IMR-90 (cell line): ENCODE measurements around the gene SMYD1. TPM values are rescaled to one million over a fixed set of nuclear protein-coding genes. Genes with fewer than 3 reads are reported as not detected.

Experiments
- MXI1 ChIP-seq: IDR thresholded peaks from 2 replicates; pipeline ENCODE4 v1.6.1; 2012; ENCODE audit warnings: low read depth, mild to moderate bottlenecking, low read length, moderate library complexity, borderline replicate concordance
- microRNA-seq, 2 experiments: library from miRNA; stranded (forward) in 1 of 2; unstranded in 1 of 2; fragments of 10-50 nt in 1 of 2; fragments of <30 nt in 1 of 2; gene quantifications in 1 of 2; microRNA quantifications in 1 of 2; one replicate each; pipeline versions ENCODE3 to v1.1.0; 2013 to 2020; ENCODE audit not compliant: insufficient read depth in 1 of 2, insufficient read length in 1 of 2, unreplicated experiment in 1 of 2
- polyA plus RNA-seq, 3 experiments: library from polyadenylated mRNA; depleted of rRNA; stranded (reverse); fragments of >200 nt; gene quantifications; 2 replicates each; pipeline ENCODE4 v1.2.3, GENCODE V29; 2012; ENCODE audit warnings: low replicate concordance in 1 of 3
- small RNA-seq, 5 experiments: library from RNA; depleted of rRNA; stranded (forward); fragments of <200 nt; gene quantifications; one replicate each; pipeline ENCODE3, GENCODE V24; 2012
- total RNA-seq: library from RNA; depleted of rRNA; stranded (reverse); fragments of >200 nt; gene quantifications from 2 replicates; pipeline ENCODE4 v1.2.3, GENCODE V29; 2012; rRNA removed

The SMYD1 gene
- total and polyA plus RNA-seq, 2 of the 4 experiments (the other 2 are of a cell fraction): not detected

DNA sequence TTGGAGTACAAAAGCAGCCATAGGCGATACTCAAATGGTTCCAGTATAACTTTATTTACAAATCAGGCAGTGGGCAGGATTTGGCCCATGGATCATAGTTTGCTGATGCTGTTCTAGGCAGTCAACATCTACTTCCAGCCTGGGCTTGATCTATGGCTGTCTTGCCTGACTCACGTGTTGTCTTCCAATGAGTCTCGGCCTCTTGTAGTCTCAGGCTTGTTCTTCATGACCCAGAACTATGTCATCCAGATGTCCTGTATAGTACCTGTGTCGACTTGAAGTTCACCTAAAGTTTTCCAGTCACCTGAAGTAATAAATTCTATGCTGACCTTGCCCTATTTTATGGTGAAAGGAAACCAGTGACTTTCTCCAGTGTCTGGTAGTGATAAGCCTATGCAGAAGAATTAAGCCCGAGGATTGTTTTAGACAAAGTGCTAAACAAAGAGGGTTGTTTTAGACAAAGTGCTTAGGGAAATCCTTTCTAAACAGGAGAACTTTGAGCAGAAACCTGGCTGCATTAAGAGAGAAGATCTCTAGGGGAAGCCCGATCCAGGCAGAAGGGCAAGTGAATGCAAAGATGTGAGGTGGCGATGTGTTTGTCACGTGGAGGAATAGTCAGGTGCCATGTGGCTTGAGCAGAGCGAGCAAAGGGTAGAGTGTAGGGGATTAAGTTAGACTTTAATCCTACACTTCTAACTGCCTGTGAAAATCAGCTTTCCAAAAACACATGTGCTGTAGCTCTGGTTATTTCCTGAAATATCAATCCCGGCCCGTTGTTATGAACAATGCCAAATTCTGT, 94.0 kb downstream of the SMYD1 start (continued):
- TF ChIP-seq MXI1: no peak

Small RNA genes within 50 kb of the gene (microRNA-seq; reads per million reads assigned to microRNA genes)
- 0 reads per million in 2 experiments for gene MIR4780

Small RNA genes within 50 kb of the gene (small RNA-seq; reads per million reads assigned to genes)
- gene MIR4780: 0 reads per million in 5 experiments

Other genes with a start within 250 kb of the SMYD1 start
- 0.90 and 1.1 TPM in 2 replicates for gene RGPD2, start 242.0 kb upstream of the SMYD1 start, total RNA-seq
- gene RGPD2, start 242.0 kb upstream of the SMYD1 start, polyA plus RNA-seq (2012; rRNA removed): 0.19 TPM in 2 replicates
- gene RNU2-63P, start 51.3 kb upstream of the SMYD1 start, total RNA-seq: under 0.01 and 174 TPM in 2 replicates
- not detected in 2 replicates for gene RNU2-63P, start 51.3 kb upstream of the SMYD1 start, polyA plus RNA-seq (2012; rRNA removed)
- gene KRCC1, start 12.0 kb upstream of the SMYD1 start, total RNA-seq: 16.5 and 22.8 TPM in 2 replicates
- 11.9 and 14.3 TPM in 2 replicates for gene KRCC1, start 12.0 kb upstream of the SMYD1 start, polyA plus RNA-seq (2012; rRNA removed)
- not detected in 2 replicates for gene FABP1, start 60.2 kb downstream of the SMYD1 start, total RNA-seq
- gene FABP1, start 60.2 kb downstream of the SMYD1 start, polyA plus RNA-seq (2012; rRNA removed): not detected in 2 replicates
- gene THNSL2, start 102.5 kb downstream of the SMYD1 start, total RNA-seq: not detected in 2 replicates
- gene THNSL2, start 102.5 kb downstream of the SMYD1 start, polyA plus RNA-seq (2012; rRNA removed): not detected in 2 replicates